UCSD-AML1 (cell line): ENCODE data around the gene TAF13.
"Not testable (repeated sequence)": the region's sequence is repeated elsewhere in the genome, so short reads cannot be mapped to it uniquely, and the experiment has no call there.

ENCODE experiments used
- DNase-seq: peaks from one replicate; lab custom pipeline; 2025; ENCODE audit not compliant: unreplicated experiment; lab: John Stamatoyannopoulos, UW

Gene TAF13

DNA sequence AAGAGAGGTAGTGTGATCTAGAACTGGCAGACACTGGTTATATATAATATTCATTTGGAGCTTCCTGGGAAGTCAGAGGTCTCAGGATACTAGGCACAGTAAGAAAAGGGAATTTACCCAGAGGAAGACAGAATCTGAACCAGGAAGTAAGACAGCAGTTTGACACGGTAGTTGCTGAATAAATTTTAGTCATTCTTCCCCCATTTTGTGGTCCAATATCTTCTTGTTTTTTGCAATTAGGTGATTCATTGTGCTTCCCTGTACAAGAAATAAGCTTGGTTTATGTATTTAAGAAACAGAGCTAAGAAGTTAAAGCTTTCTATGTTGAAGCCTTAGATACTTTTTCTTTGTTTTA lies 16.0 kb upstream of the TAF13 start:
- no peak for DNase-seq

GRCh38 chr1:109091078-109091838 lies 15.5 kb upstream of the TAF13 start:
- no peak for DNase-seq

GRCh38 chr1:109090196-109091077 lies 14.6 kb upstream of the TAF13 start, which contains the start of gene TMEM167B:
TMEM167B (plus strand) TSS chr1:109090764; CDS start chr1:109090873, 109 bp downstream.
- DNase-seq, result peak; percentile 91

GRCh38 chr1:109089242-109090015 lies 13.6 kb upstream of the TAF13 start:
- peak; percentile 49 for DNase-seq

DNA sequence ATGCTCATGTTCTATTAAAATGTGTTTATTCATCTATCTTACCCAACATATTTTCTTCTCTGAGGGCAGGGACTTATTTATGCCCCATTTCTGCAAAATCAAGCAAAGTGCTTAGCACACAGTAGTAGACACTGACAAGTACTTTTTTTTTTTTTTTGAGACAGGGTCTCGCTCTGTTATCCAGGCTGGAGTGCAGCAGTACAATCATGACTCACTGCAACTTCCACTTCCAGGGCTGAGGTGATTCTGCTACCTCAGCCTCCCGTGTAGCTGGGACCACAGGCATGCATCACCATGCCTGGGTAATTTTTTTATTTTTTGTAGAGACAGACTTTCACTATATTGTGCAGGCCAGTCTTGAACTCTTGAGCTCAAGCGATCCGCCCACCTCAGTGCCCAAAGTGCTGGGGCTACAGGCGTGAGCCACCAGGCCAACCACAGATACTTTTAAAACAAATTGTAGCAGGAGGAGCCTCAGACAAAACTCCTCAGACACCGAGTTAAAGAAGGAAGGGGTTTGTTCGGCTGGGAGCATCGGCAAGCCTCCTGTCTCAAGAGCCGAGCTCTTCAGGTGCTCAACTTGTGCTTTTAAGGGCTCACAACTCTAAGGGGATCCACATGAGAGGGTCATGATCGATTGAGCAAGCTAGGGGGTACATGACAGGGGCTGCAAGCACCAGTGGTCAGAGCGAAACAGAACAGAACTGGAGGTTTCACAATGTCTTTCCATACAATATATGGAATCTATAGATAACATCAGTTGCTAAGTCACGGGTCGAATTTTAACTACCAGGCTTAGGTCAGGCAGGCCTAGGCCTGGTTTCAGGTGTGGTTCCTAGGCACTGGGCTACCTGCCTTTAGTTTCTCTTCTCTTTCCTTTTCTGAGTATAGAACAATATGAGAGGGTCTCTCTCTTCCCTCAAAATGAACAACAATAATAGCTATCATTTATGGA lies 9.0 kb upstream of the TAF13 start:
- no peak for DNase-seq

DNA sequence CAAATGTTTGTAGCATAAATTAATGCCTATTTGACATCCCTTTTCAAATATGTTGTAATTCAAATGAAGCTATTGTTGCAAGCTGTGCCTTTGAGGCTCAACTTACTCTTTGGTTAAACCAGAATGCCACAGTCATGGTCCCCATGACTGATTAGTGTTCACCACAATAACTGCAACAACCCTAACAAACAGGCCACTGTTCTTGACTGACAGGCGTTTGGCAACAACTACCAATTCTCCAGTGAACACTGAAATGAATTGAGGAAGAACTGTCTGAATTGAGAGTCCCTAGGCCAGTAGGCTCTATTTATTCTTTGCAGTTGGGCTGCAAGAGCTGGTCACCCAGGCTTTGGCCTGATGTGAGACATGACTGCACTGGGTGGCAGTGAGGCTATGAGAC lies 8.1 kb upstream of the TAF13 start:
- DNase-seq, result no peak

- no peak for DNase-seq
Measured at GRCh38 chr1:109083501-109083900, 7.7 kb upstream of the TAF13 start.

DNA sequence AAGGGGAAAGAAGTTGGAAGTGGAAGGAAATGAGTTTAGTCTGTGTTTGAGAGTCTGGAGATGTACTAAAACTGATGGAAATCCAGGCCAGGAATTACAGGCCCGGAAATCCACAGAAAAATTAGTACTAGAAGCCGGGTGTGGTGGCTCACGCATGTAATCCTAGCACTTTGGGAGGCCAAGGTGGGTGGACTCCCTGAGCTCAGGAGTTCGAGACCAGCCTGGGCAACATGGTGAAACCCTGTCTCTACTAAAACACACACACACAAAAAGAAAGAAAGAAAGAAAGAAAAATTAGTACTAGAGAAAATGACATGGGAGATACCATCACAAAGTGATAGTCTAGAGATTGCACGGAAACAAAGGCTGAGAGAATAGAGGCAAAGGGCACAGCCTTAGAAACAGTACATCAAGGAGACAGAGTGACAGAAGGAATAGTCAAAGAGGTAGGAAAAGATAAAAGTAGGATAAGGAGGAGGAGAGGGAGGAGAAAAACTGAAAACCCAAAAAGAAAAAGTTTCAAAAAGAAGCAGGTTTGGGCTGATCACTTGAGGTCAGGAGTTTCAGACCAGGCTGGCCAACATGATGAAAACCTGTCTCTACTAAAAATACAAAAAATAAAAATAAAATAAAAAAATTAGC lies 4.8 kb upstream of the TAF13 start:
- DNase-seq, result no peak

- no peak for DNase-seq
Measured at GRCh38 chr1:109079240-109079622, 3.4 kb upstream of the TAF13 start.

- no peak for DNase-seq
Measured at GRCh38 chr1:109078317-109078716, 2.5 kb upstream of the TAF13 start.

GRCh38 chr1:109069294-109069693 lies 6.5 kb downstream of the TAF13 start:
- no peak for DNase-seq

DNA sequence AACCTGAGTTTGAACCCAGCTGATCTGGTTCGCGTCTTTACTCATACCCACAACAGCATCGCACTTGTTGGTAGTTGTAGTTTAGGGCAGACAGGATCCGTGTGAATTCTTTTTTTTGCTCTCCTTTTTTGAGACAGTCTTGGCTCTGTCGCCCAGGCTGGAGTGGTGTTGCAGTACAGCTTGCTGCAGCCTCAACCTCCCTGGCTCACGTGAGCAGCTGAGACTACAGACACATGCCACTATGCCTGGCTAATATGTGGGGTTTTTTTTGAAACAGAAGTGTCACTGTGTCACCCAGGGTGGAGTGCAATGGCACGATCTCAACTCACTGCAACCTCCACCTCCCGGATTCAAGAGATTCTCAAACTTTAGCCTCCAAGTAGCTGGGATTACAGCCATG lies 7.9 kb downstream of the TAF13 start:
- no peak for DNase-seq

GRCh38 chr1:109065137-109065536 lies 10.7 kb downstream of the TAF13 start:
- no peak for DNase-seq

GRCh38 chr1:109061183-109061582 lies 14.6 kb downstream of the TAF13 start:
- DNase-seq, result no peak

DNA sequence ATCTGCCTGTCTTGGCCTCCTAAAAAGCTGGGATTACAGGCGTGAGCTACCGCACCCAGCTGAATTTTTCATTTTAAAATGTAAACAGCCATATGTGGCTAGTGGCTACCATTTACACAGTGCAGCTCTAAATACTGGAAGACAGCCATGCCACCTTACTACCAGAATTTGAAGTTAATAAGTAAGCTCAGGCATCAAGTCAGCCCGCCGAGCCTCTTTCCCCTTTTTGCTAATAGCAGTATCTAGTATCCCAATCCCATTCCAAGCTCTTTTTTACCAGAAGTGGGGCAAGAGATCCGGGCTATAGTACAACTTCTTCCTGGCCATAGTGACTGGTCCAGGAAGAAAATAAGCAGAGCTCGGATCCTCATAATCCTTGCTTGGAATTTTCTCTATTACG lies 15.1 kb downstream of the TAF13 start:
- DNase-seq, result no peak

DNA sequence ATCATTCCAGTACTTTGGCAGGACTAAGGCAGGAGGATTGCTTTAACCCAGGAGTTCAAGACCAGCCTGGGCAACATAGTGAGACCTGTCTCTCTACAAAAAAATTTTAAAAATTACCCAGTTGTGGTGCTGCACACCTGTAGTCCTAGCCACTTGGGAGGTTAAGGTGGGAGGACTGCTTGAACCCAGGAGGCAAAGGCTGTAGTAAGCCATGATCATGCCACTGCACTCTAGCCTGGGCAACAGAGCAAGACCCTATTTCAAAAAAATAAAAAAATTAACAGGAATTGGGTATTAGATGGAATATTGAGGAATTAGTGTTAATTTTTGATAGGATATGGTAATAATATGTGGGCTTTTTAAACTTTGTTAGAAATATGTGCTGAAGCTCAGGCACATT lies 16.8 kb downstream of the TAF13 start:
- DNase-seq, result no peak

- no peak for DNase-seq
Measured at GRCh38 chr1:109056064-109056463, 19.7 kb downstream of the TAF13 start.

GRCh38 chr1:109052145-109052544 lies 23.7 kb downstream of the TAF13 start:
- not testable (repeated sequence) for DNase-seq

DNA sequence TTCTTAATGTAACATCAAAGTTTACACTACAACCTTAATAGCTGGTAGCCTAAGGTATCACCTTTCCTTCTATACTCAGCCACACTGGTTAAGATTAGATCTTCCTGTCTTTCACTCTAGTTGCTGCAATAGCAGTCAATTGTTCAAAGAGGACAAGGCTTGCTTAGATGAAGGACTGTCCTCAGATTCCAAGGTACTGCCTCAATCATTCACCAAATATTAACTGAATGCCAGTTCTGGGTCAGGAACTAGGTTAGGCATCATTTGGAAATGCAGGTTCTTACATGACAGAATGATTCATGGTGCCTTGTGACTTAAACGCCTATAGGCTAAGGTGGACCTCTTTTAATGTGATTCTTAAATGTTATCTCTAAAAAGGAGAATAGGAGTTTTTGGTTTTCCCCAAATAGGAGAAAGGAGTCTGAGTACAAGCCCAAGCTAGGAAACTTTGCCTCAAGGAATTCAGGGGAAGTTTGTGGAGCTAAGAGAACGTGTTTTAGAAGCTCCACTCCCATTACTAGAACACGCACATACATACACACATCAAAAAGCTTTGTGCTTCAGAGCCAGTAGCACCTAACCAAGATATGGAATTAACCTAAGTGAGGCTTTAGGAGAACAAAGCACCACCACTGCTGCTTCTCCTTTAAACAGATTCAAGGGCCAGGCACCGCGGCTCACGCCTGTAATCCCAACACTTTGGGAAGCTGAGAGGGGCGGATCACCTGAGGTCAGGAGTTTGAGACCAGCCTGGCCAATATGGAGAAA lies 25.4 kb downstream of the TAF13 start:
- DNase-seq, result no peak
